Osteocyte (in vitro differentiated cells): ENCODE results near the gene ADAMTS13. TPM values are rescaled to one million over a fixed set of nuclear protein-coding genes. Genes with fewer than 3 reads are reported as not detected.
A peak's percentile ranks its signal among the peaks of the same experiment; 100 is the strongest.

ENCODE experiments used
- DNase-seq: peaks from one replicate; pipeline ENCODE4 v3.0.0; 2021; ENCODE audit warnings: mixed read lengths; ENCODE audit not compliant: unreplicated experiment; ENCODE audit errors: extremely low spot score
- H3K27ac Mint-ChIP-seq: one replicate; pipeline ENCODE4 v1.8.0; 2021; ENCODE audit warnings: mild to moderate bottlenecking, mixed read lengths; ENCODE audit not compliant: unreplicated experiment
- H3K27me3 Mint-ChIP-seq: one replicate; pipeline ENCODE4 v1.8.0; 2021; ENCODE audit warnings: mixed read lengths; ENCODE audit not compliant: unreplicated experiment
- H3K36me3 Mint-ChIP-seq: one replicate; pipeline ENCODE4 v1.8.0; 2021; ENCODE audit warnings: mixed read lengths; ENCODE audit not compliant: unreplicated experiment
- H3K4me1 Mint-ChIP-seq: one replicate; pipeline ENCODE4 v1.8.0; 2021; ENCODE audit warnings: mixed read lengths; ENCODE audit not compliant: unreplicated experiment
- H3K4me3 Mint-ChIP-seq: one replicate; pipeline ENCODE4 v1.8.0; 2021; ENCODE audit warnings: mild to moderate bottlenecking, moderate library complexity, mixed read lengths; ENCODE audit not compliant: unreplicated experiment
- H3K9me3 Mint-ChIP-seq: one replicate; pipeline ENCODE4 v1.8.0; 2021; ENCODE audit warnings: mixed read lengths; ENCODE audit not compliant: unreplicated experiment
- CTCF ChIP-seq: fragments of 200-600 bp; sonication (generic); IDR thresholded peaks from 2 replicates; pipeline ENCODE4 v1.5.0; 2021; ENCODE audit warnings: antibody characterized with exemption, mild to moderate bottlenecking, moderate library complexity
- total RNA-seq: library from RNA; stranded (reverse); gene quantifications from 2 replicates; pipeline ENCODE4 v1.2.1, GENCODE V29; 2021

The ADAMTS13 gene
- total RNA-seq, 1 donor from 2014 or later: 8.8 TPM

- Mint-ChIP-seq H3K4me3 (no peak overlapping the region), H3K4me1 (peaks cover 2% of the 10 kb centered on the region), H3K27ac (no peak overlapping the region), H3K36me3 (peaks cover 41% of the 10 kb centered on the region), H3K9me3 (no peaks in the 10 kb centered on the region), H3K27me3 (no peaks in the 10 kb centered on the region)
- TF ChIP-seq CTCF: peak; percentile 90
- peak; percentile 91 for DNase-seq
Observed at GRCh38 chr9:133406480-133407307, 15.5 kb upstream of the ADAMTS13 start.

GRCh38 chr9:133408042-133408441 is 14.1 kb upstream of the ADAMTS13 start:
- Mint-ChIP-seq H3K9me3 (no peaks in the 10 kb centered on the region), H3K27ac (no peak overlapping the region)

GRCh38 chr9:133415170-133415569 is 7.0 kb upstream of the ADAMTS13 start:
- Mint-ChIP-seq H3K36me3 (peaks cover 24% of the 10 kb centered on the region), H3K4me3 (no peak overlapping the region)
- no peak for TF ChIP-seq CTCF

More at GRCh38 chr9:133408042-133408441, 14.1 kb upstream of the ADAMTS13 start:
- TF ChIP-seq CTCF: no peak
- DNase-seq: no peak
- Mint-ChIP-seq H3K4me1 (peaks cover 2% of the 10 kb centered on the region), H3K27me3 (no peaks in the 10 kb centered on the region), H3K4me3 (no peak overlapping the region), H3K36me3 (peaks cover 44% of the 10 kb centered on the region)

GRCh38 chr9:133417541-133418461 is 4.4 kb upstream of the ADAMTS13 start, which contains the start of gene REXO4:
Gene REXO4, minus strand, starts transcription at chr9:133418010. Its CDS starts 166 bp downstream, at chr9:133417844.
- no peak for TF ChIP-seq CTCF
- peak within 1 kb of the TSS; percentile 91 for H3K4me3 Mint-ChIP-seq
- peak within 1 kb of the TSS; percentile 94 for H3K27ac Mint-ChIP-seq
- peaks cover 30% of the 10 kb centered on the region for H3K4me1 Mint-ChIP-seq
- no peaks in the 10 kb centered on the region for H3K27me3 Mint-ChIP-seq
- peak; percentile 93 for DNase-seq
- H3K36me3 Mint-ChIP-seq: peaks cover 14% of the 10 kb centered on the region
- H3K9me3 Mint-ChIP-seq: no peaks in the 10 kb centered on the region

More at GRCh38 chr9:133415170-133415569, 7.0 kb upstream of the ADAMTS13 start:
- no peak for DNase-seq
- Mint-ChIP-seq H3K27me3 (no peaks in the 10 kb centered on the region), H3K27ac (no peak overlapping the region), H3K4me1 (peaks cover 30% of the 10 kb centered on the region), H3K9me3 (no peaks in the 10 kb centered on the region)
